Measurements from ENCODE around the gene PIP5K1C. TPM values are rescaled to one million over a fixed set of nuclear protein-coding genes. Genes with fewer than 3 reads are reported as not detected.

The PIP5K1C gene
- total and polyA plus RNA-seq, 9 of the 15 experiments (the other 6 are each of a cell fraction or from before 2014, with no cell fraction given) = 0.38 to 22.1 (median 4.1) TPM

DNA sequence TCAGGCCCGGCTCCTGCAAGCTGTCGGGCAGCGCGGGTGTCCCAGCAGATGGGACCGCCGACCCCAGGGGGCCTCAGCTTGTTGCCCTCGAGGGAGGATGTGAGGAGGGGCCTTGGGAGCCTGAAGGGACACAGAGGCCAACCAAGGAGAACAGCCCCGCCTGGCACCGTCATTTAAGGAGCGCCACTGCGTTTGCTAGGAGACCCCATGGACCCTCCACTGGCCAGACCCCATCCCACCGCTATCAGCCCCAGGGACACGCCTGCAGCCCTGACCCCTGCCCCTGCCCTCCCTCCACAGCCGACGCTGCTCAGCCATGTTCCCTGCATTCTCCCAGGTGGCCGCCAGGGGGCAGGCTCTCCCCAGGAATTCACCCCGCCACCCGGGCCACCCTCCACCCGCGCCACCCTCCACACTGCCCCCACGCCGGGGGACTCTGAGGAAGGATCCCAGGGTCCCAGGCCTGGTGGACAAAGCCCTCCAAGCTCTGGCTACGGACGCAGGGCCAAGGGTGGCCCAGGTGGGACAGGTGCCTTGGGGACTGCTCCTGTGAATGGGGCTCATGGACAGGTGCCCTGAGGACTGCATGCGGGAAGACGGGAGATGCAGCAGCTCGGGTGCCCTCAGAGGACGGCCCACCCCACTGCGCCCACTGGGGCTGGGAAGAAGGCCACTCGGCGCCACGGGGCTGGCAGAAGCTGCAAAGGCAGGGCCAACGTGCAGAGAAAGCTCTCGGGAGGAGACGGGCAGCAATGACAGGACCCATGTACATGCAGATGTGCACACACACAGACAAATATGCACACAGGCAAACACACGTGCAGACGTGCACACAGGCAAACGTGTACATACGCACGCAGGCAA is 34.4 kb downstream of the PIP5K1C start (continued):
- TF ChIP-seq ZNF121 (CRISPR knock-in tag; conservative IDR thresholded peaks at IDR 0.05) (no peak), TEAD1 (CRISPR knock-in tag; IDR thresholded peaks at IDR 0.05) (peak in 1 of 2 experiments; percentile 80; a peak in 2 of 4 replicates), ZC3H8 (IDR thresholded peaks at IDR 0.05) (no peak), TARDBP (IDR thresholded peaks at IDR 0.05) (peak; percentile 43; the same call in 1 of the 2 replicates), ARID2 (IDR thresholded peaks at IDR 0.05) (peak; percentile 91), ZNF184 (CRISPR knock-in tag; IDR thresholded peaks at IDR 0.05) (no peak), MED1 (CRISPR knock-in tag; IDR thresholded peaks at IDR 0.05; ENCODE audit: borderline replicate concordance) (no peak)
- TF ChIP-seq, protein P1, sequence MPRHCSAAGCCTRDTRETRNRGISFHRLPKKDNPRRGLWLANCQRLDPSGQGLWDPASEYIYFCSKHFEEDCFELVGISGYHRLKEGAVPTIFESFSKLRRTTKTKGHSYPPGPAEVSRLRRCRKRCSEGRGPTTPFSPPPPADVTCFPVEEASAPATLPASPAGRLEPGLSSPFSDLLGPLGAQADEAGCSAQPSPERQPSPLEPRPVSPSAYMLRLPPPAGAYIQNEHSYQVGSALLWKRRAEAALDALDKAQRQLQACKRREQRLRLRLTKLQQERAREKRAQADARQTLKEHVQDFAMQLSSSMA (CRISPR knock-in tag; IDR thresholded peaks at IDR 0.05) = no peak
- TF ChIP-seq, protein P2, sequence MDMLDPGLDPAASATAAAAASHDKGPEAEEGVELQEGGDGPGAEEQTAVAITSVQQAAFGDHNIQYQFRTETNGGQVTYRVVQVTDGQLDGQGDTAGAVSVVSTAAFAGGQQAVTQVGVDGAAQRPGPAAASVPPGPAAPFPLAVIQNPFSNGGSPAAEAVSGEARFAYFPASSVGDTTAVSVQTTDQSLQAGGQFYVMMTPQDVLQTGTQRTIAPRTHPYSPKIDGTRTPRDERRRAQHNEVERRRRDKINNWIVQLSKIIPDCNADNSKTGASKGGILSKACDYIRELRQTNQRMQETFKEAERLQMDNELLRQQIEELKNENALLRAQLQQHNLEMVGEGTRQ (CRISPR knock-in tag; IDR thresholded peaks at IDR 0.05) = no peak
- TF ChIP-seq, protein P3, sequence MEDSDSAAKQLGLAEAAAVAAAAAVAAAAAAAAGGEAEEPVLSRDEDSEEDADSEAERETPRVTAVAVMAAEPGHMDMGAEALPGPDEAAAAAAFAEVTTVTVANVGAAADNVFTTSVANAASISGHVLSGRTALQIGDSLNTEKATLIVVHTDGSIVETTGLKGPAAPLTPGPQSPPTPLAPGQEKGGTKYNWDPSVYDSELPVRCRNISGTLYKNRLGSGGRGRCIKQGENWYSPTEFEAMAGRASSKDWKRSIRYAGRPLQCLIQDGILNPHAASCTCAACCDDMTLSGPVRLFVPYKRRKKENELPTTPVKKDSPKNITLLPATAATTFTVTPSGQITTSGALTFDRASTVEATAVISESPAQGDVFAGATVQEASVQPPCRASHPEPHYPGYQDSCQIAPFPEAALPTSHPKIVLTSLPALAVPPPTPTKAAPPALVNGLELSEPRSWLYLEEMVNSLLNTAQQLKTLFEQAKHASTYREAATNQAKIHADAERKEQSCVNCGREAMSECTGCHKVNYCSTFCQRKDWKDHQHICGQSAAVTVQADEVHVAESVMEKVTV (CRISPR knock-in tag; IDR thresholded peaks at IDR 0.05) = peak; percentile 75
- TF ChIP-seq, protein P4, sequence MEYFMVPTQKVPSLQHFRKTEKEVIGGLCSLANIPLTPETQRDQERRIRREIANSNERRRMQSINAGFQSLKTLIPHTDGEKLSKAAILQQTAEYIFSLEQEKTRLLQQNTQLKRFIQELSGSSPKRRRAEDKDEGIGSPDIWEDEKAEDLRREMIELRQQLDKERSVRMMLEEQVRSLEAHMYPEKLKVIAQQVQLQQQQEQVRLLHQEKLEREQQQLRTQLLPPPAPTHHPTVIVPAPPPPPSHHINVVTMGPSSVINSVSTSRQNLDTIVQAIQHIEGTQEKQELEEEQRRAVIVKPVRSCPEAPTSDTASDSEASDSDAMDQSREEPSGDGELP (CRISPR knock-in tag; IDR thresholded peaks at IDR 0.05; ENCODE audit: borderline replicate concordance) = peak; percentile 75; the same call in 1 of the 2 replicates
- TF ChIP-seq, protein P5, sequence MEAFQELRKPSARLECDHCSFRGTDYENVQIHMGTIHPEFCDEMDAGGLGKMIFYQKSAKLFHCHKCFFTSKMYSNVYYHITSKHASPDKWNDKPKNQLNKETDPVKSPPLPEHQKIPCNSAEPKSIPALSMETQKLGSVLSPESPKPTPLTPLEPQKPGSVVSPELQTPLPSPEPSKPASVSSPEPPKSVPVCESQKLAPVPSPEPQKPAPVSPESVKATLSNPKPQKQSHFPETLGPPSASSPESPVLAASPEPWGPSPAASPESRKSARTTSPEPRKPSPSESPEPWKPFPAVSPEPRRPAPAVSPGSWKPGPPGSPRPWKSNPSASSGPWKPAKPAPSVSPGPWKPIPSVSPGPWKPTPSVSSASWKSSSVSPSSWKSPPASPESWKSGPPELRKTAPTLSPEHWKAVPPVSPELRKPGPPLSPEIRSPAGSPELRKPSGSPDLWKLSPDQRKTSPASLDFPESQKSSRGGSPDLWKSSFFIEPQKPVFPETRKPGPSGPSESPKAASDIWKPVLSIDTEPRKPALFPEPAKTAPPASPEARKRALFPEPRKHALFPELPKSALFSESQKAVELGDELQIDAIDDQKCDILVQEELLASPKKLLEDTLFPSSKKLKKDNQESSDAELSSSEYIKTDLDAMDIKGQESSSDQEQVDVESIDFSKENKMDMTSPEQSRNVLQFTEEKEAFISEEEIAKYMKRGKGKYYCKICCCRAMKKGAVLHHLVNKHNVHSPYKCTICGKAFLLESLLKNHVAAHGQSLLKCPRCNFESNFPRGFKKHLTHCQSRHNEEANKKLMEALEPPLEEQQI (IDR thresholded peaks at IDR 0.05) = no peak
- TF ChIP-seq, protein P6, sequence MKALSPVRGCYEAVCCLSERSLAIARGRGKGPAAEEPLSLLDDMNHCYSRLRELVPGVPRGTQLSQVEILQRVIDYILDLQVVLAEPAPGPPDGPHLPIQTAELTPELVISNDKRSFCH (CRISPR knock-in tag; IDR thresholded peaks at IDR 0.05) = no peak
- TF ChIP-seq, protein P6 (tag; IDR thresholded peaks at IDR 0.05) = no peak
